SH-SY5Y (cell line): ENCODE data around the gene B4GALNT3.

Experiments used
- GATA2 ChIP-seq: IDR thresholded peaks from 2 replicates; pipeline ENCODE4 v1.6.1; 2011; ENCODE audit warnings: mild to moderate bottlenecking, low read depth, low read length
- GATA3 ChIP-seq: IDR thresholded peaks from 2 replicates; pipeline ENCODE4 v1.6.1; 2011; ENCODE audit warnings: low read depth, mild to moderate bottlenecking, low read length, moderate library complexity

Gene B4GALNT3

GRCh38 chr12:601976-602699 is 142.4 kb downstream of the B4GALNT3 start:
- no peak for TF ChIP-seq GATA2
- TF ChIP-seq GATA3, result no peak

GRCh38 chr12:602700-603068 is 142.9 kb downstream of the B4GALNT3 start:
- TF ChIP-seq GATA3 (no peak), GATA2 (no peak)

GRCh38 chr12:604956-605355 is 145.2 kb downstream of the B4GALNT3 start:
- TF ChIP-seq GATA2, result no peak
- TF ChIP-seq GATA3, result no peak

GRCh38 chr12:607541-608001 is 147.8 kb downstream of the B4GALNT3 start:
- no peak for TF ChIP-seq GATA2
- TF ChIP-seq GATA3, result no peak

- TF ChIP-seq GATA3, result no peak
- no peak for TF ChIP-seq GATA2
Measured at GRCh38 chr12:608413-608812, 148.7 kb downstream of the B4GALNT3 start.

- TF ChIP-seq GATA2 (no peak), GATA3 (no peak)
Measured at GRCh38 chr12:608921-609320, 149.2 kb downstream of the B4GALNT3 start.

- TF ChIP-seq GATA3 (no peak), GATA2 (no peak)
Measured at GRCh38 chr12:611721-612120, 152.0 kb downstream of the B4GALNT3 start.

- TF ChIP-seq GATA2, result no peak
- no peak for TF ChIP-seq GATA3
Measured at GRCh38 chr12:612293-612692, 152.6 kb downstream of the B4GALNT3 start.

GRCh38 chr12:612886-613285 is 153.1 kb downstream of the B4GALNT3 start:
- no peak for TF ChIP-seq GATA2
- no peak for TF ChIP-seq GATA3
